ENCODE measurements around the gene C11orf52. TPM values are rescaled to one million over a fixed set of nuclear protein-coding genes. Genes with fewer than 3 reads are reported as not detected.

The C11orf52 gene
- total RNA-seq, 1 donor from 2014 or later, result 1.8 TPM

DNA sequence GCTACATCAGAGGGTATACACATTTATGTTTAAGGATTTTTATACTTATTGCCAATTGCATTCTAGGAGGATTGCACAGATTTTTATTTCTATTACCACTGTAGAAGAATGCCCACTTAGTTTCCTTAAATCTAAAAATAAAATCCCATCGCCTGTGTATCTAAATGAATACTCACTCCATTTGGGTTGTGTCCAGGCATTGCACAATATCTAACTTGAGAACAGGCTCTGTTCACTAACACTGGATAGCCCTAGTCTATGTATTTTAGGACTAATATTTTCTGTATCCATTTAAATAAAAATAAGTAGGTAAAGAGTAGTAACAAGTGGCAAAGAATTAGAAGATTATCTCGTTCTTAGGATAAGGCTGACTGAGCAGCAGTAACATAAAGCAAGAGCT is 4.1 kb downstream of the C11orf52 start:
- no peak for DNase-seq (ENCODE audit: extremely low spot score, unreplicated experiment)
- peak overlapping the region; percentile 79 for H3K27ac Mint-ChIP-seq
- no peaks in the 10 kb centered on the region for H3K36me3 Mint-ChIP-seq
- no peaks in the 10 kb centered on the region for H3K9me3 Mint-ChIP-seq
- H3K4me1 Mint-ChIP-seq (ENCODE audit: unreplicated experiment), result peaks cover 51% of the 10 kb centered on the region
- TF ChIP-seq CTCF (conservative IDR thresholded peaks at IDR 0.05), result no peak
- H3K27me3 Mint-ChIP-seq, result no peaks in the 10 kb centered on the region
- peak overlapping the region; percentile 35 for H3K4me3 Mint-ChIP-seq

GRCh38 chr11:111923351-111923788 is 4.7 kb downstream of the C11orf52 start:
- Mint-ChIP-seq H3K4me3 (peak overlapping the region; percentile 35), H3K4me1 (ENCODE audit: unreplicated experiment) (peaks cover 45% of the 10 kb centered on the region)

GRCh38 chr11:111923951-111924350 is 5.2 kb downstream of the C11orf52 start:
- TF ChIP-seq CTCF (conservative IDR thresholded peaks at IDR 0.05), result no peak
- DNase-seq (ENCODE audit: extremely low spot score, unreplicated experiment), result no peak
- no peaks in the 10 kb centered on the region for H3K36me3 Mint-ChIP-seq
- no peaks in the 10 kb centered on the region for H3K9me3 Mint-ChIP-seq
- no peaks in the 10 kb centered on the region for H3K27me3 Mint-ChIP-seq
- H3K4me3 Mint-ChIP-seq, result peak overlapping the region; percentile 35
- peaks cover 40% of the 10 kb centered on the region for H3K4me1 Mint-ChIP-seq (ENCODE audit: unreplicated experiment)
- H3K27ac Mint-ChIP-seq, result peak overlapping the region; percentile 79

More at GRCh38 chr11:111923351-111923788, 4.7 kb downstream of the C11orf52 start:
- TF ChIP-seq CTCF (conservative IDR thresholded peaks at IDR 0.05), result no peak
- Mint-ChIP-seq H3K27ac (peak overlapping the region; percentile 79), H3K36me3 (no peaks in the 10 kb centered on the region), H3K9me3 (no peaks in the 10 kb centered on the region), H3K27me3 (no peaks in the 10 kb centered on the region)
- no peak for DNase-seq (ENCODE audit: extremely low spot score, unreplicated experiment)

DNA sequence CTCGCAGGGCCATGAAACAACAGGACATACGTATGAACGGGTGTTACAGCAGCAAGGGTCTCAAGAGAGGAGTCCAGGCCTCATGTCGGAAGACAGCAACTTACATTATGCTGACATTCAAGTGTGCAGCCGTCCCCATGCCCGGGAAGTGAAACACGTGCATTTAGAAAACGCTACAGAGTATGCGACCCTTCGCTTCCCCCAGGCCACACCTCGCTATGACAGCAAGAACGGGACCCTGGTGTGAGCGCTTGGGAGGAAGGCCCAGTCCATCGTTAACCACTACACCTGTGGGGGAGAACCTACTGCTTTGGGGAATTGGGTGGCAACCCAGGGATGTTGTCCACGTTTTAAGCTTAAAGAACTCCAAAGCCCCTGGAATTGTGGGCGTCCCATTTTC is 7.2 kb downstream of the C11orf52 start:
- no peak for TF ChIP-seq CTCF (conservative IDR thresholded peaks at IDR 0.05)
- no peak for DNase-seq (ENCODE audit: extremely low spot score, unreplicated experiment)
- Mint-ChIP-seq H3K27ac (peak overlapping the region; percentile 19), H3K36me3 (no peaks in the 10 kb centered on the region), H3K4me1 (ENCODE audit: unreplicated experiment) (peaks cover 41% of the 10 kb centered on the region), H3K9me3 (no peaks in the 10 kb centered on the region), H3K27me3 (no peaks in the 10 kb centered on the region), H3K4me3 (peak overlapping the region; percentile 36)

DNA sequence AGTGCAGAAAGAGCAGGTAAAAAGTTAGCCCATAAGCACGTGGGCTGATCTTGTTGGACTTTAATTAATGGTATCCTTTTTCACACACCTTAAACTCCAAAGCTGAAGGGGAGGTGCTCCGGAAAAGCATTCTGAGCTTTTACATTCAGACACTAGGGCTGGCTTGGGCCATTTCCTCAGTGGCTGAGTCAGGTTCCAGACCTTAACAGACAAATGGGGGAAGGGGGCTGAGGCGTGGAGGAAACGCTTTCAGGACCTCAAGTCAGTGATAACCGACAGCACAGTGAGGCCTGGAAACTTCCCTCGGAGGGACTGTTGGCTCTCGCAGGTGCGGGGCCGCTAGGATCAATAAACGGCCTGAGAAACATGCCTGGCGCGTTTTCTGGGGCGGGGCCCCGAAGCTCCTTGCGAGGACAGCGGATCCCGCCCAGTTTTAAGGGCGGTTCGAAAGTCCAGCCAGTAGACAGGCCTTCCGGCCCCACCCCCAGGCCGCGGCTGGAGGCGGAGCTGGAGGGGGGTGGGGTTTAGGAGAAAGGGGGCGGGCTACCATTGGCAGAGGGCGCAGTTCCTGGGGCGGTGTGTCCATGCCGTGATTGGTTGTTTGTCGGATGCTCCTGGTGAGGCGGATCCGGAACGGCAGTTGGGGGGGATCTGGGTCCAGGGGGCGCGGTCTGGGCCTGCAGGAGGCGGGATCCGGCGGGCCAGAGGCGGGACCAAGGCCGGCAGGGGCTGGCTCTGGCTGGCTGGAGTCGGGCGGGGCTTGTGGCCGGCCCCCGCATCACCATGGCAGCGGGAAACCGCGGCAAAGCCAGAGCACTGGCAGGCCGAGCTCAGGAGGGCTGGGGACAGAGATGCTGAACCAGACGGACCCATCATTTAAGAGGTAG is 8.0 kb downstream of the C11orf52 start:
- Mint-ChIP-seq H3K36me3 (no peaks in the 10 kb centered on the region), H3K4me1 (ENCODE audit: unreplicated experiment) (peaks cover 40% of the 10 kb centered on the region), H3K9me3 (no peaks in the 10 kb centered on the region), H3K27me3 (no peaks in the 10 kb centered on the region), H3K27ac (peak overlapping the region; percentile 92), H3K4me3 (peak overlapping the region; percentile 87)
- peak; percentile 31 for TF ChIP-seq CTCF (conservative IDR thresholded peaks at IDR 0.05)
- peak; percentile 98 for DNase-seq (ENCODE audit: extremely low spot score, unreplicated experiment)
